HCT116 (cell line): ENCODE results near the gene SNCAIP.

Source experiments
- CBX3 ChIP-seq: IDR thresholded peaks from 2 replicates; pipeline ENCODE4 v1.6.1; 2012; ENCODE audit warnings: low read depth
- CEBPB ChIP-seq: IDR thresholded peaks from 2 replicates; pipeline ENCODE4 v1.6.1; 2012; ENCODE audit warnings: low read depth
- EGR1 ChIP-seq: IDR thresholded peaks from 2 replicates; pipeline ENCODE4 v1.6.1; 2012; ENCODE audit warnings: low read depth
- EZH2 ChIP-seq: fragments of 200-600 bp; sonication (generic); IDR thresholded peaks from 2 replicates; pipeline ENCODE4 v1.6.1; 2017; ENCODE audit warnings: antibody characterized with exemption, mixed run types
- POLR2A ChIP-seq: IDR thresholded peaks from 2 replicates; pipeline ENCODE4 v1.7.0; 2011; ENCODE audit warnings: borderline replicate concordance; ENCODE audit not compliant: insufficient read depth, insufficient read length; ENCODE audit errors: extremely low read depth
- POLR2AphosphoS5 ChIP-seq: IDR thresholded peaks from 2 replicates; pipeline ENCODE4 v1.6.1; 2011; ENCODE audit warnings: mild to moderate bottlenecking, low read depth, low read length, moderate library complexity
- SP1 ChIP-seq: IDR thresholded peaks from 2 replicates; pipeline ENCODE4 v1.6.1; 2012; ENCODE audit warnings: low read depth
- ZNF274 ChIP-seq: fragments of 200-500 bp; sonication (Bioruptor generic); IDR thresholded peaks from 2 replicates; pipeline ENCODE4 v1.6.1; 2014; ENCODE audit warnings: mild to moderate bottlenecking, low read depth, low read length, inconsistent platforms
- TF ChIP-seq, protein P1 (sequence below), 3 experiments: fragments of 200-600 bp in 1 of 3; sonication (generic) in 1 of 3; IDR thresholded peaks in 2 of 3; conservative IDR thresholded peaks in 1 of 3; 2 replicates each; pipeline ENCODE4 v1.5.1; 2012 to 2017; ENCODE audit warnings: low read depth in 2 of 3, low read length in 2 of 3, antibody characterized with exemption in 1 of 3, borderline replicate concordance in 1 of 3, control low read depth in 1 of 3, mild to moderate bottlenecking in 1 of 3, mixed read lengths in 1 of 3, mixed run types in 1 of 3, moderate library complexity in 1 of 3; ENCODE audit not compliant: insufficient read depth in 1 of 3

DNA sequence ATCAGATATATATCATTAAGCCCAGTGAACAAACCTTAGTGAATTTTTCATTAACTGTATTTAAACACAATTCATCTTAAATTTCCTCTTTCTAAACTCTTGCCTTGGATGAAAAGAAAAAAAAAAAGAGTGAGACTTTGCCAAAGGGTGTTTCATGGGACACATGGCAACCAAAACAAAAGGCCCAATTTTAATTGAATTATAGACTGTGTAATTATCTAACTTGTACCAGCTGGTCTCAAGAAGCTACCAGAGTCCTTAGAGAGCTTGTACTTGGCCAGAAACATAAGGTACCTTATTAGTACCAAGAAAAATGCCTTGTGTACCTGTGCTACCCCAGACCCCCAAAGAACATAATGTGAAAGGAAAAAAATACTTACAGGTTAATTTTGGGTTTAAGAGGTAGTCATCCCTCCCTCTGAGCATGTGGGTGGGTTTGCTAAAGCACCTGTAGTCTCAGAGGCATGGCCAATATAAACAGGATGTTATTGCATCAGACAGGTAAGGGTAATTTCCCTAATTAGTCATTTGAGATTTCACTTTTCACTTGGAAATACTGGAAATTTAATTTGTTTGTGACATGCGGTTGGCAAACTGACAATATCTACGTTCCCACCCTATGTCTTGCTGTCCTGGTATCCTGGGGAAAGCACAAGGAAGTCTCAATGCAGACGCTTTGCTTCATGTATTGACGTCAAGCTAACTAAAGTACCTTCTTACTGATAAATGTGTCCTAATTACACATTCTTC is 90.1 kb downstream of the SNCAIP start:
- TF ChIP-seq, protein P1, sequence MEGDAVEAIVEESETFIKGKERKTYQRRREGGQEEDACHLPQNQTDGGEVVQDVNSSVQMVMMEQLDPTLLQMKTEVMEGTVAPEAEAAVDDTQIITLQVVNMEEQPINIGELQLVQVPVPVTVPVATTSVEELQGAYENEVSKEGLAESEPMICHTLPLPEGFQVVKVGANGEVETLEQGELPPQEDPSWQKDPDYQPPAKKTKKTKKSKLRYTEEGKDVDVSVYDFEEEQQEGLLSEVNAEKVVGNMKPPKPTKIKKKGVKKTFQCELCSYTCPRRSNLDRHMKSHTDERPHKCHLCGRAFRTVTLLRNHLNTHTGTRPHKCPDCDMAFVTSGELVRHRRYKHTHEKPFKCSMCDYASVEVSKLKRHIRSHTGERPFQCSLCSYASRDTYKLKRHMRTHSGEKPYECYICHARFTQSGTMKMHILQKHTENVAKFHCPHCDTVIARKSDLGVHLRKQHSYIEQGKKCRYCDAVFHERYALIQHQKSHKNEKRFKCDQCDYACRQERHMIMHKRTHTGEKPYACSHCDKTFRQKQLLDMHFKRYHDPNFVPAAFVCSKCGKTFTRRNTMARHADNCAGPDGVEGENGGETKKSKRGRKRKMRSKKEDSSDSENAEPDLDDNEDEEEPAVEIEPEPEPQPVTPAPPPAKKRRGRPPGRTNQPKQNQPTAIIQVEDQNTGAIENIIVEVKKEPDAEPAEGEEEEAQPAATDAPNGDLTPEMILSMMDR (IDR thresholded peaks at IDR 0.05 in 2 of 3, conservative IDR thresholded peaks at IDR 0.05 in 1 of 3; ENCODE audit: borderline replicate concordance in 1 of 3, insufficient read depth in 1 of 3, low read depth in 2 of 3, low read length in 2 of 3): no peak
- TF ChIP-seq POLR2A: no peak
- TF ChIP-seq EZH2: no peak
- no peak for TF ChIP-seq POLR2AphosphoS5
- TF ChIP-seq ZNF274: no peak
- TF ChIP-seq SP1: no peak
- TF ChIP-seq EGR1: no peak
- no peak for TF ChIP-seq CBX3
- TF ChIP-seq CEBPB: no peak
